Measurements from ENCODE around the gene PSMD6. TPM values are rescaled to one million over a fixed set of nuclear protein-coding genes. Genes with fewer than 3 reads are reported as not detected.
A peak's percentile ranks its signal among the peaks of the same experiment; 100 is the strongest.

PSMD6 gene
- total RNA-seq, 2 donors from 2014 or later: 99.7 to 109 TPM

DNA sequence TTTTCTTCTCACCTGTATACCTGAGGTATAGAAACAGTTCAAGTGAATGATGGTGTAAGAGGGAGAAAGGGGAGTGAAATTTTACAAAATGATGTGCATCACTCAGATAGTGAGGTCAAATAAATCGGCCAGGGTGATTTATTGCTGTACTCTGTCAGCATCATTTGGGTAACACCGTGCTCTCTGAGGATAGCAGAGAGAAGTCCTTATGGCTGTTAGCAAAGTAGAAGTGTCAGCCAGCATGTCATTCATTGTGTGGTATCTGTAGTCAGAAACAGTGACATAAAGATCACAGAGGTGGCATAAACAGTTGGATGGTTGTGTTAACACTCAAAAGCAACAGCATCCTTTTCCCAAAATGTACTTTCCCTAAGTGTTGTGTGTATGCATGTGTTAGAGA, 53.4 kb downstream of the PSMD6 start:
- H3K9me3 Mint-ChIP-seq: no peaks in the 10 kb centered on the region
- no peaks in the 10 kb centered on the region for H3K27me3 Mint-ChIP-seq (ENCODE audit: insufficient read depth)
- DNase-seq: no peak
- H3K4me3 Mint-ChIP-seq: no peak overlapping the region
- no peak overlapping the region for H3K4me3 ChIP-seq (ENCODE audit: low read length)
- peak overlapping the region; percentile 89 for H3K27ac ChIP-seq (ENCODE audit: low read depth, low read length)
- no peak overlapping the region for H3K27ac Mint-ChIP-seq
- no peak overlapping the region for H3K9ac ChIP-seq (ENCODE audit: extremely low read depth, low read length, poor library complexity, severe bottlenecking)
- peaks cover 8% of the 10 kb centered on the region for H3K36me3 Mint-ChIP-seq (ENCODE audit: low read depth)
- H3K4me1 ChIP-seq (ENCODE audit: control insufficient read depth, insufficient read depth, low read length): peaks cover 73% of the 10 kb centered on the region
- H3K36me3 ChIP-seq (ENCODE audit: control insufficient read depth, insufficient read depth, low read length): peaks cover 13% of the 10 kb centered on the region
- peaks cover 80% of the 10 kb centered on the region for H3K4me1 Mint-ChIP-seq
- H3K27me3 ChIP-seq (ENCODE audit: control insufficient read depth, insufficient read depth, low read length, poor library complexity, severe bottlenecking): no peaks in the 10 kb centered on the region
- TF ChIP-seq, protein P1, sequence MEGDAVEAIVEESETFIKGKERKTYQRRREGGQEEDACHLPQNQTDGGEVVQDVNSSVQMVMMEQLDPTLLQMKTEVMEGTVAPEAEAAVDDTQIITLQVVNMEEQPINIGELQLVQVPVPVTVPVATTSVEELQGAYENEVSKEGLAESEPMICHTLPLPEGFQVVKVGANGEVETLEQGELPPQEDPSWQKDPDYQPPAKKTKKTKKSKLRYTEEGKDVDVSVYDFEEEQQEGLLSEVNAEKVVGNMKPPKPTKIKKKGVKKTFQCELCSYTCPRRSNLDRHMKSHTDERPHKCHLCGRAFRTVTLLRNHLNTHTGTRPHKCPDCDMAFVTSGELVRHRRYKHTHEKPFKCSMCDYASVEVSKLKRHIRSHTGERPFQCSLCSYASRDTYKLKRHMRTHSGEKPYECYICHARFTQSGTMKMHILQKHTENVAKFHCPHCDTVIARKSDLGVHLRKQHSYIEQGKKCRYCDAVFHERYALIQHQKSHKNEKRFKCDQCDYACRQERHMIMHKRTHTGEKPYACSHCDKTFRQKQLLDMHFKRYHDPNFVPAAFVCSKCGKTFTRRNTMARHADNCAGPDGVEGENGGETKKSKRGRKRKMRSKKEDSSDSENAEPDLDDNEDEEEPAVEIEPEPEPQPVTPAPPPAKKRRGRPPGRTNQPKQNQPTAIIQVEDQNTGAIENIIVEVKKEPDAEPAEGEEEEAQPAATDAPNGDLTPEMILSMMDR (conservative IDR thresholded peaks at IDR 0.05): no peak
- no peaks in the 10 kb centered on the region for H3K9me3 ChIP-seq (ENCODE audit: control insufficient read depth, low read length)
- 42 to 56% methylated on average over 2 of the region's 2 CpGs for WGBS, 2 experiments (ENCODE audit: insufficient coverage in 1 of 2, insufficient read length in 1 of 2)

DNA sequence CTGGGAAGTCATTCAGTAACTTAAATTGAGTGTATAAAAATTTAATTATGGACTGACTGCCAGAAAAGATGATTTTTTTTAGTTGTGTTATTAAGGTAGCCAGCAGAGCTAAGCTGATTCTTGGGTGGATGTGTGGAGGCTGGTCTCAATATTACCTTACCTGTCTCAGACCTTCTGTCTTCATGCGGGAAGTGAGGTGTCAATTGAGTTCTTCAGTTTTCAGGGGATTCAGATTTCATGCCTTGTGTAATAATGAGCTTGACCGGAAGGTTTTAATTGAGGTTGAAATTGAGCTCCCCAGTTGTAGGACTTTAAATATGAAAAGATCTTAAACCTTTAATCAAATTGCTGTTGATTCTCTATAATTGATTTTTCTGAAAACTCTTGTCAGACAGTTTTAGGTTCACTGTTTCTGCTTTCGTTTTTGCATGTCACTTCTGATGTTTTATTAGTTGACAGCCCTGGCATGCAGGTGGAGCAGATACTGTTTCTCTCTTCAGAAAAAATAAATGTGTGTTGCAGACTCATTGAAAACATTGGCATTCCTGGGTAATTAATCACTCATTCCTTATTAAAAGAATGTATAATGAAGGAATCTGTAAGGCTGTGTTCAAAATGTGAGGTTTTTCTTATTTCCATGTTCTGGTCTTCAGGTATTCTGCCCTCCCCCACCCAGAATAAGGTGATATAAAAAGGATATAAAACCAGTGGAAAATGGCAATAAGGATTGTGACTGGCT, 54.5 kb downstream of the PSMD6 start:
- Mint-ChIP-seq H3K4me3 (no peak overlapping the region), H3K27me3 (ENCODE audit: insufficient read depth) (no peaks in the 10 kb centered on the region), H3K27ac (peak overlapping the region; percentile 2), H3K36me3 (ENCODE audit: low read depth) (peaks cover 5% of the 10 kb centered on the region), H3K9me3 (no peaks in the 10 kb centered on the region), H3K4me1 (peaks cover 90% of the 10 kb centered on the region)
- no peak overlapping the region for H3K4me3 ChIP-seq (ENCODE audit: low read length)
- H3K36me3 ChIP-seq (ENCODE audit: control insufficient read depth, insufficient read depth, low read length): peaks cover 6% of the 10 kb centered on the region
- 69 to 90% methylated on average over 2 to 3 of the region's 3 CpGs for WGBS, 2 experiments (ENCODE audit: insufficient coverage in 1 of 2, insufficient read length in 1 of 2)
- no peaks in the 10 kb centered on the region for H3K9me3 ChIP-seq (ENCODE audit: control insufficient read depth, low read length)
- DNase-seq: no peak
- peaks cover 82% of the 10 kb centered on the region for H3K4me1 ChIP-seq (ENCODE audit: control insufficient read depth, insufficient read depth, low read length)
- no peak overlapping the region for H3K9ac ChIP-seq (ENCODE audit: extremely low read depth, low read length, poor library complexity, severe bottlenecking)
- H3K27ac ChIP-seq (ENCODE audit: low read depth, low read length): no peak overlapping the region
- TF ChIP-seq, protein P1 (conservative IDR thresholded peaks at IDR 0.05): no peak
- H3K27me3 ChIP-seq (ENCODE audit: control insufficient read depth, insufficient read depth, low read length, poor library complexity, severe bottlenecking): no peaks in the 10 kb centered on the region

DNA sequence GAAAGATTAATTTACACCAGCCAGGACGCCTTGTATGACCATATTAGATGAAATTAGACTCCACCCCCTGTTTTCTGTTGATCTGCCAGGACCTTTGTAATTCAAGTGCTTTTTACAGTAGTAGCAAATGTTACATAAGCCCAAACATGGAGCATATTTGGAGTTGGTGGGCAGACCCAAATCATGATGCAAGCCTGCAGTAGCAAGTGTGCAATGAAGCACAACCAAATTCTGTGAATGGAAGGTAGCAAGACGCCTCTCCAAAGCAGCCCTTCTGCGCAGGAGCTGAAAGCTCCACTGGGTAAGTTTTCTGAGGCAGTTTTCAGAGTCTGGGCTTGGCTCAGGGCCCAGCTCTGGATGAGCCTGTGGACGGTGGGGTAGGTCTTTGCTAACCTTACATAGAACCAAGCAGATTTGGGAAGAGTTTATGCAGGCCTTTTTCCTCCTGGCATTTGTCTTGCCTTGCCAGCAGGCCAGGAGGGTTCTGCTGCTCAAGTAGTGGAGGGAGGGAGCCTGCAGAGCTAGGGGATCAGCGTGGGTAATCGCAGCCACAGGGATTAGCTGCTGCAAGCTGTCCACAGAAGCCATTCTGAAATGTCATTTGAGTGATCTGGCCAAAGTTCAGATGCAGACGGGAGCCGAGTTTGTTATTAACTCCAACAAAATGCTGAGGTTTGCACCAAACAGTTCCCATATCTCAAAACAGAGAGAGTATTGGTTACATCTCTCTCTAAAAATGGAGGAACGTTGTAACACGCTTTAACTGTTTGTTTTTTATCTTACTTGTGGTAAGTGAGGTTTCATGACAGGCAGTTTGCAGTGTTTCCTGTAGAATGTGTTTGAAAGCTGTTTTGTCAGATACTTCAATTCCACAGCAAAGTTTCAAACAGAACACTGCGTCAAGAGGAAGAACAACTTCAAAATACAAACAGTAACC, 55.4 kb downstream of the PSMD6 start:
- Histone ChIP-seq H3K9me3 (ENCODE audit: control insufficient read depth, low read length) (no peaks in the 10 kb centered on the region), H3K9ac (ENCODE audit: extremely low read depth, low read length, poor library complexity, severe bottlenecking) (no peak overlapping the region), H3K27ac (ENCODE audit: low read depth, low read length) (peak overlapping the region; percentile 13), H3K4me3 (ENCODE audit: low read length) (peak overlapping the region; percentile 1), H3K27me3 (ENCODE audit: control insufficient read depth, insufficient read depth, low read length, poor library complexity, severe bottlenecking) (no peaks in the 10 kb centered on the region), H3K36me3 (ENCODE audit: control insufficient read depth, insufficient read depth, low read length) (no peaks in the 10 kb centered on the region), H3K4me1 (ENCODE audit: control insufficient read depth, insufficient read depth, low read length) (peaks cover 81% of the 10 kb centered on the region)
- H3K9me3 Mint-ChIP-seq: no peaks in the 10 kb centered on the region
- H3K4me3 Mint-ChIP-seq: no peak overlapping the region
- H3K36me3 Mint-ChIP-seq (ENCODE audit: low read depth): no peaks in the 10 kb centered on the region
- peaks cover 88% of the 10 kb centered on the region for H3K4me1 Mint-ChIP-seq
- H3K27me3 Mint-ChIP-seq (ENCODE audit: insufficient read depth): no peaks in the 10 kb centered on the region
- peak overlapping the region; percentile 1 for H3K27ac Mint-ChIP-seq
- TF ChIP-seq, protein P1 (conservative IDR thresholded peaks at IDR 0.05): no peak
- no peak for DNase-seq
- 54 to 68% methylated on average over 6 to 11 of the region's 11 CpGs for WGBS, 2 experiments (ENCODE audit: insufficient coverage in 1 of 2, insufficient read length in 1 of 2)

All from endodermal cell (in vitro differentiated cells).